ELF-1 (cell line): ENCODE data around the gene ATN1.
"Not testable (repeated sequence)": the region's sequence is repeated elsewhere in the genome, so short reads cannot be mapped to it uniquely, and the experiment has no call there.

Source experiments
- DNase-seq: peaks from one replicate; pipeline ENCODE4 v3.0.0-alpha.2; 2016; ENCODE audit warnings: low read depth, low spot score

Gene ATN1, protein sequence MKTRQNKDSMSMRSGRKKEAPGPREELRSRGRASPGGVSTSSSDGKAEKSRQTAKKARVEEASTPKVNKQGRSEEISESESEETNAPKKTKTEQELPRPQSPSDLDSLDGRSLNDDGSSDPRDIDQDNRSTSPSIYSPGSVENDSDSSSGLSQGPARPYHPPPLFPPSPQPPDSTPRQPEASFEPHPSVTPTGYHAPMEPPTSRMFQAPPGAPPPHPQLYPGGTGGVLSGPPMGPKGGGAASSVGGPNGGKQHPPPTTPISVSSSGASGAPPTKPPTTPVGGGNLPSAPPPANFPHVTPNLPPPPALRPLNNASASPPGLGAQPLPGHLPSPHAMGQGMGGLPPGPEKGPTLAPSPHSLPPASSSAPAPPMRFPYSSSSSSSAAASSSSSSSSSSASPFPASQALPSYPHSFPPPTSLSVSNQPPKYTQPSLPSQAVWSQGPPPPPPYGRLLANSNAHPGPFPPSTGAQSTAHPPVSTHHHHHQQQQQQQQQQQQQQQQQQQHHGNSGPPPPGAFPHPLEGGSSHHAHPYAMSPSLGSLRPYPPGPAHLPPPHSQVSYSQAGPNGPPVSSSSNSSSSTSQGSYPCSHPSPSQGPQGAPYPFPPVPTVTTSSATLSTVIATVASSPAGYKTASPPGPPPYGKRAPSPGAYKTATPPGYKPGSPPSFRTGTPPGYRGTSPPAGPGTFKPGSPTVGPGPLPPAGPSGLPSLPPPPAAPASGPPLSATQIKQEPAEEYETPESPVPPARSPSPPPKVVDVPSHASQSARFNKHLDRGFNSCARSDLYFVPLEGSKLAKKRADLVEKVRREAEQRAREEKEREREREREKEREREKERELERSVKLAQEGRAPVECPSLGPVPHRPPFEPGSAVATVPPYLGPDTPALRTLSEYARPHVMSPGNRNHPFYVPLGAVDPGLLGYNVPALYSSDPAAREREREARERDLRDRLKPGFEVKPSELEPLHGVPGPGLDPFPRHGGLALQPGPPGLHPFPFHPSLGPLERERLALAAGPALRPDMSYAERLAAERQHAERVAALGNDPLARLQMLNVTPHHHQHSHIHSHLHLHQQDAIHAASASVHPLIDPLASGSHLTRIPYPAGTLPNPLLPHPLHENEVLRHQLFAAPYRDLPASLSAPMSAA (N-terminal part only)

DNA sequence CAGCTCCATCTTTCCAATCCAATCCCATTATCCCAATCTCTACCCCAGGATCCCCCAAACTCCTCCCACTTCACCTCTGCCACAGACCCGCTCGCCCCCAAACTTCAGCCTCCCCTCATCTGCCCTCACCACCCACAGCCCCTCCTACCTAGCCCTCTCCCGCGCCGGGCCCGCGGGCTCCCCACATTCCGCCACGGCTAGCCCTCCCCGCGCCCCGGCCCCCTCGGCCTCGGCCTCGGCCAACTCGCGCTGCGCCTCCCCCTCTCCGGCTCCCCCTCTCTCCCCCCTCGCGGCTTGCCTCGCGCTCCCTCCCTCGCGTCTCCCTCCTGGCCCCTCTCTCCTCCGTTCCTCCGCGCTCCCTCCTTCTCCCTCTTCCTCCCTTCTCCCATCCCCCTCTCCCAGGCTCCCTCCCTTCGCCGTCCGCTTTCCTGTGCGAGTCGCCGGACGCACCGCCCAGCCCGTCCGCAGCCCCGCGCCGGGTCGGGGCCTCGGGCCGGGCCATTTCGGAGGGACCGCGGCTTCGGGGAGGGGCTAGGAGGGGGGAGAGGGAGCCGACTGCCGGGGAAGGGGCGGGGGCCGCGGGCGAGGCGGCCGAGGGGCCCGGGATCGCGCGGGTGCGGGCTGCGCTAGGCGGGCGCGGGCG lies at the start of gene ATN1:
Gene ATN1, plus strand, starts transcription at position 581 of the 643 bp plus-strand sequence. CDS start 6,043 bp downstream, outside the sequence.
- peak; percentile 69 for DNase-seq

DNA sequence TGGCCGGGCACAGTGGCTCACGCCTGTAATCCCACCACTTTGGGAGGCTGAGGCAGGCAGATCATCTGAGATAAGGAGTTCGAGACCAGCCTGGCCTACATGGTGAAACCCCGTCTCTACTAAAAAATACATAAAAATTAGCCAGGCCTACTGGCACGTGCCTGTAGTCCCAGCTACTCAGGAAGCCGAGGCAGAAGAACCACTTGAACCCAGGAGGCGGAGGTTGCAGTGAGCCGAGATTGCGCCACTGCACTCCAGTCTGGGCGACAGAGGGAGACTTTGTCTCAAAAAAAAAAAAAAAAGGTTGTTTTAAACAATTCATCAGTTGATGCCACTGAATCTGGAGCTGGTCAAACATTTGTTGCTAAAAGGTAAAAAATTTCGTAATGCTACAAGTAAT lies 47.9 kb upstream of the ATN1 start:
- DNase-seq, result not testable (repeated sequence)

DNA sequence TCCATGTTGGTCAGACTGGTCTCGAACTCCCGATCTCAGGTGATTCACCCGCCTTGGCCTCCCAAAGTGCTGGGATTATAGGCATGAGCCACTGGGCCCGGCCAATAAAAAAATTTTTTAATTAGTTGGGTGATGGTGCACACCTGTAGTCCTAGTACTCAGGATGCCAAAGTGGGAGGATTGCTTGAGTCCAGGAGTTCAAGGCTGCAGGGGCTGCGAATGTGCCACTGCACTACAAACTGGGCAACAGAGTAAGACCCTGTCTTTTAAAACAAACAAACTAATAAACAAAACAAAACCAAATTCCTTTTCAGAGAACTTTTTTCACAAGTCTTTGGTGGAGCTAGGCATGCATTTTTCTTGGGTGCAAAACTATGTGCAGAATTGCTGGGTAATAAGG lies 44.5 kb upstream of the ATN1 start:
- DNase-seq, result no peak

DNA sequence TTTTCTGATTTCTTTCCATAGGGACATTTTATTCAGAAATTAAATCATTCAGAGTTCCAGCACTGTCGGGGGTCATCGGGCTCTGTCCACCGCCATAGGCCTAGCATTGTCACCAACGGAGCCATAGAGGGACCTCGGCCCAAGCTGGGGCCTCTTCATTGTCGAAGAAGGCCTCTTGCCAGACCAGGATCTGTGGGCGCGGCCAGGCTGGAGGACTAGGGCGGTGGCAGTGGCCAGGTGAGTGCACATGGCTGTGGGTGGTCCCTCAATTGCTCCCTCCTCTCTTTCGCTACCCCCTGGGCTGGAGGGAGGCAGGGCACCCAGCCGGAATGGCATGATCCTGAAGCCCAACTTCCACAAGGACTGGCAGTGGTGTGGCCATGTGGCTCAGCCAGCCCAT lies 44.1 kb upstream of the ATN1 start:
- no peak for DNase-seq

DNA sequence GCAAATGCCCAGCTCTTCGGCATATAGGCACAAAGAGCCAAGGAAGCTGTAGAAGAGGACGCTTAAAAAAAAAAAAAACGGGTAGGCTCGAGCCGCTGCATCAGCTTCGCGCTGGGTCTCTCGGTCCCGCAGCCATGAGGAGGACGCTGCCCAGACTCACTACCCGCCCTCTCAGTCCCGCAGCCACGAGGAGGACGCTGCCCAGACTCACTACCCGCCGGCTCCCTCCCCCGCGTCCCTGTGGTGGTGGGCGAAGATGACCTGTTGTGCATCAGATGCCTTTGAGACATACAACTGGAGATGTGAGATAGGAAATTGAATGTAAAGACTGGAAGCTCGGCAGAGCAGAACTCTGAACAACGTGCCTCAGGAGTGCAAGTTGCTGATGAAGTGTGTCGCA lies 43.2 kb upstream of the ATN1 start:
- DNase-seq, result peak; percentile 35

DNA sequence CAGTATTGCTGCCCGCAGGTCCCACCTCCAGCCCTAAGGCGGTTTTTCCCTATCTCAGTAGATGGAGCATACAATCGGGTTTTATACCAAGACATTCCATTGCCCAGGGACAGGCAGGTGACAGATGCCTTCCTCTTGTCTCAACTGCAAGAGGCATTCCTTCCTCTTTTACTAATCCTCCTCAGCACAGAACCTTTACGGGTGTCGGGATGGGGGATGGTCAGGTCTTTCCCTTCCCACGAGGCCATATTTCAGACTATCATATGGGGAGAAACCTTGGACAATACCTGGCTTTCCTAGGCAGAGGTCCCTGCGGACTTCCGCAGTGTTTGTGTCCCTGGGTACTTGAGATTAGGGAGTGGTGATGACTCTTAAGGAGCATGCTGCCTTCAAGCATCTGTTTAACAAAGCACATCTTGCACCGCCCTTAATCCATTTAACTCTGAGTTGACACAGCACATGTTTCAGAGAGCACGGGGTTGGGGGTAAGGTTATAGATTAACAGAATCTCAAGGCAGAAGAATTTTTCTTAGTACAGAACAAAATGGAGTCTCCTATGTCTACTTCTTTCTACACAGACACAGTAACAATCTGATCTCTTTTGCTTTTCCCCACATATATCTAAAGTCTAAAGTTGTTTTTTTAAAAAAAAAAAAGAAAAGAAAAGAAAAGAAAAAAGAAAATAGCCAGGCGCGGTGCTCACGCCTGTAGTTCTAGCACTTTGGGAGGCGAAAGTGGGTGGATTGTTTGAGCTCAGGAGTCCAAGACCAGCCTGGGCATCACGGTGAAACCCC lies 41.4 kb upstream of the ATN1 start:
- DNase-seq, result peak; percentile 45

DNA sequence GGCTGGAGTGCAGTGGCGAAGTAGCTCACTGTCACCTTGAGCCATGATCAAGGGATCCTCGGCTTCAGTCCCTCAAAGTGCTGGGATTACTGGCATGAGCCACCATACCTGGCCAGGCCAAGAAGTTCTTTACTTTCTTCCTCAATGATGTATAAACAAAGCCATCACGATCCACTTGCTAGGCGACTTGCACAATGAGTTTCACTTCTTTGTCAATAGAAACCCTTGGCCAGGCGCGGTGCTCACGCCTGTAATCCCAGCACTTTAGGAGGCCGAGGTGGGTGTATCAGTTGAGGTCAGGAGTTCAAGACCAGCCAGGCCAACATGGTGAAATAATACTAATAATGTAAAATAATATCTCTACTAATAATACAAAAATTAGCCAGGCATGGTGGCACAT lies 40.3 kb upstream of the ATN1 start:
- DNase-seq, result no peak

DNA sequence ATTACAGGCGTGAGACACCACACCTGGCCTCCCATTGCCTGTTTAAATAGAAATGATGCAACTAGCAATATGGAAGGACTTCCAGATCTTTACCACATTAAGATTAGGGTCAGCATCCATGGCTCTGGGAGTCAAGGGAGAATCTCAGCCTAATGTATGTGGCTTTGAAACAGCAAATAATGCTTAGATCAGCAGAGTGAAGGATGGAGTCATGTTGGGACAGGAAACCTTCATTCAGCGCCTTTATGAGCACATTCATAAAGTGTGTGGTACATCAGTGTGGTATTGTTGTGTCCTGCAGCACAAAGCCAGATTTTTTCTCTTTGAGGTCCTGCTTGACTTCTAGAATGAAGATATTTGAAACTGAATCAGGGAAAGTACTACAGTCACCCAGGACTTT lies 39.4 kb upstream of the ATN1 start:
- DNase-seq, result no peak

DNA sequence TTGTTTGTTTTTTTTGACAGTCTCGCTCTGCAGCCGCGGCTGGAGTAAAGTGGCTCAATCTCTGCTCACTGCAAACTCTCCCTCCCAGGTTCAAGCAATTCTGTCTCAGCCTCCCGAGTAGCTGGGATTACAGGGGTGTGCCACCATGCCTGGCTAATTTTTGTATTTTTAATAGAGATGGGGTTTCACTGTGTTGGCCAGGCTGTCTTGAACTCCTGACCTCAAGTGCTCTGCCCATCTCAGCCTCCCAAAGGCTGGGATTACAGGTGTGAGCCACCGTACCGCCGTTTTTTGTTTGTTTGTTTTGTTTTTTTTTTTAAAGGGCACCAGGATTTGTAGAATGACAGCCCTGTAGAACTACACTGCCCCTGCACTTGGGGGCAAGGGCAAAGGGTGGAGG lies 39.0 kb upstream of the ATN1 start:
- DNase-seq, result not testable (repeated sequence)

DNA sequence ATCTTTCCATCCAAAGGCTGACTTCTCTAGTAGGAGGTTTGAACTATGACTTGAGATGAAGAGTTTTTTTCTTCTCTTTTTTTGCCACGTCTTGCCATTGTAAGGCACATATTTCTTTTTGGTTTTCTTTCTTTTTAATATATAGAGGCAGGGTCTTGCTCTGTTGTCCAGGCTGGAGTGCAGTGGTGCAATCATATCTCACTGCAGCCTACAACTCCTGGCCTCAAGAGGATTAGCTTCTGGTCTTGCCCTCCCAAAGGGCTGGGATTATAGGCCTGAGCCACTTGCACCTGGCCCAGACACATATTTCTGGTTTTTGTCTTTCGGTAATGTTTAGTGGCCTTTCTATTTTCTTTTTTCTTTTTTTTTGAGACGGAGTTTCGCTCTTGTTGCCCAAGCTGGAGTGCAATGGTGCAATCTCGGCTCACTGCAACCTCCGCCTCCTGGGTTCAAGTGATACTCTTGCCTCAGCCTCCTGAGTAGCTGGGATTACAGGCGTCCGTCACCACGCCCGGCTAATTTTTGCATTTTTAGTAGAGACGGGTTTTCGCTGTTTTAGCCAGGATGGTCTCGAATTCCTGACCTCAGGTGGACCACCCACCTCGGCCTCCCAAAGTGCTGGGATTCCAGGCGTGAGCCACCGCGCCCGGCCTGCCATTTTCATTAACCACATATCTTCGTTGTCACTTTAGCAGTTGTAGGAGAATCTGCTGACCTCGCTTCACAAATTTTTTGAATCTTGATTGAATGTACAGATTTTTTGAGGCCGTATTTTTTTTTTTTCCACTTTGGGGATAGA lies 37.8 kb upstream of the ATN1 start:
- peak; percentile 55 for DNase-seq

DNA sequence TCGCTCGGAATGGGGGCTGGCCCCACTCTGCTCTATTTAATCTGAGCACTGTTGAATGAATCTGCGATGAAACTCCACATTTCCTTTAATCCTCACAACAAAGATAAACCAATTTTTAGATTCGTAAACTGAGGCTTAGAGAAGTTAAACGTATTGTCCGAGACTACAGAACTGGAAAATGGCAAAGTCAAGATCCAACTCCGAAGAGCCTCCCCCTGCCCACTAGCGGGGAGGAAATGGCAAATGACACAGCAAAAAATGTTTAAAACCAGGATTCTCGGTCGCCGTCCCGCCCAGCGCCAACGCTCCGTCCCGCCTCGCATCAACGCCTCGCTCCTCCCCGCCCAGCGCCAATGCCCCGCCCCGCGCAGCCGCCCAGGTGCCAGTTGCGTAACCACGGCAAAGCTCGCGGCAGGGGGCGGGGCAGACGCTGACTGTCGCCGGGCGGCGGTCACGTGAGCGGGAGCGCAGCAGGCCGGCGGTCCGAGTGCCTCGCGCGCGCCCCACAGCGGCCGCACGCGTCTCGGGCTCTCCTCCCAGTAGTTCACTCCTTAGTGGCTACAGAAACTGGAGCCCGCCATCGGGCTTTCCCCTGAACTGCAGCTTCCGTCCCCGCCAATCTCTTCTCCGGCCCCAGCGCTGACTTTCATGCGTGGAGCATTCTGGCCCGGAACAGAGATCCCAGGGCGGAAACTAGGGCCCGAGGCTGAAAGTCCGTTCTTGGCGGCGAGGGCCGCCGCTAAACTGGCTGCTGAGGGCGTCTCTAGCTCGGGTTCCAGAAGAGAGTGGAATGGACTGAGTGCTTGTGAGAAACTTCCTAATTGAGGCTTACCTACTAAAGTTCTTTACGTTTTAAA lies 36.7 kb upstream of the ATN1 start:
- DNase-seq, result peak; percentile 99

DNA sequence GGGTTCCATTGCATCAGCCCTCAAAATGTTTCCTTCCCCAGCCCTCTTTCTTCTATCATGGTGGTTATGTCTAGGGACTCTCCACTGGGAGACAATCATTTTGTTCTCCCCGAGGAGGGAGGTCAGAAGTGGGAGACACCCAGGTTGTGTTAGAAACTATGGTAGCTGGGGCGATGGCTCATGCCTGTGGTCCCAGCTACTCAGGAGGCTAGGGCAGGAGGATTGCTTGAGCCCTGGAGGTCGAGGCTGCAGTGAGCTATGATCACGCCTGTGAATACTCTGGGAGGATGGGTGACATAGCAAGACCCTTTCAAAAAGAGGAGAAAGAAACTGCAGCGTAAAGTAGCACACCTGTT lies 36.1 kb upstream of the ATN1 start:
- DNase-seq, result no peak

DNA sequence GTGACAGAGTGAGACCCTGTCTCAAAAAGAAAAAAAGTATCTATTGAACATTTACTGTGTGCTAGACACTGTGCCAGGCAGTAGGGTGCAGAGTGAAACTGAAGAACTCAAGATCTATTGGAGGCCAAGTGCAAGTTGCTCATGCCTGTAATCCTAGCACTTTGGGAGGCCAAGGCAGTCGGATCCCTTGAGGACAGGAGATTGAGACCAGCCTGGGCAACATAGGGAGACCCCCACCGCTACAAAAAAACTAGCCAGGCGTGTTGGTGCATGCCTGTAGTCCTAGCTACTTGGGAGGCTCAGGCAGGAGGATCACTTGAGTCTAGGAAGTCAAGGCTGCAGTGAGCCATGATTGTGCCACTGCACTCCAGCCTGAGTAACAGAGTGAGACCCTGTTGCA lies 35.1 kb upstream of the ATN1 start:
- not testable (repeated sequence) for DNase-seq

DNA sequence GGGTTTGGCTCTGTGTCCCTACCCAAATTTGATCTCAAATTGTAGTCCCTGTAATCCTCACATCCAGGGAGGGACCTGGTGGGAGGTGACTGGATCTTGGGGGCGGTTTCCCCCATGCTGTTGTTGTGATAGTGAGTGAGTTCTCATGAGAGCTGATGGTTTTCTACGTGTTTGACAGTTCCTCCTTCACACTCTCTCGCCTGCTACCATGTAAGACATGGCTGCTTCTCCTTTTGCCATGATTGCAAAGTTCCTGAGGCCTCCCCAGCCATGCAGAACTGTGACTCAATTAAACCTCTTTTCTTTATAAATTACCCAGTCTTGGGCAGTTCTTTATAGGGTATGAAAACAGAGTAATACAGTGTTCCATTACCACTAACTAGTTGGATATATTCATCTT lies 33.4 kb upstream of the ATN1 start:
- no peak for DNase-seq

DNA sequence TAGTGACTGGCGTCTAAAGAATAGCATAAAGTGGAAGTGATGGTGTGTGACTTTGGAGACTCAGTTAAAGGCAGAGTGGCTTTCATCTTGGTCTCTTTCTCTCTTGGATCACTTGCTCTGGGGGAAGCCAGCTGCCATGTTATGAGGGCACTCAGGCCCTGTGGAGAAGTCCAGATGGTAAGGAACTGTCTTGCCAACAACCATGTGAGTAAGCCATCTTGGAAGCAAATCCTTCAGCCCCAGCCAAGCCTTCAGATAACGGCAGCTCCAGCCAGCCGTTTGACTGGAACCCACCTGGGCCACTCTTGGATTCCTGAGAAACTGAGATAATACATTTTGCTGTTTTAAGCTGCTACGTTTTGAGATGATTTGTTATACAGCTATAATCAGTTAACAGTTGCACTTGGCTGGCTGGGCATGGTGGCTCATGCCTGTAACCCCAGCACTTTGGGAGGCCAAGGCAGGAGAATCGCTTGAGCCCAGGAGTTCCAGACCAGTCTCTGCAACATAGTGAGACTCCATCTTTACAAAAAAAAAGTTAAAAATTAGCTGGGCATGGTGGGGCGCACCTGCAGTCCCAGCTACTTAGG lies 30.8 kb upstream of the ATN1 start:
- no peak for DNase-seq

DNA sequence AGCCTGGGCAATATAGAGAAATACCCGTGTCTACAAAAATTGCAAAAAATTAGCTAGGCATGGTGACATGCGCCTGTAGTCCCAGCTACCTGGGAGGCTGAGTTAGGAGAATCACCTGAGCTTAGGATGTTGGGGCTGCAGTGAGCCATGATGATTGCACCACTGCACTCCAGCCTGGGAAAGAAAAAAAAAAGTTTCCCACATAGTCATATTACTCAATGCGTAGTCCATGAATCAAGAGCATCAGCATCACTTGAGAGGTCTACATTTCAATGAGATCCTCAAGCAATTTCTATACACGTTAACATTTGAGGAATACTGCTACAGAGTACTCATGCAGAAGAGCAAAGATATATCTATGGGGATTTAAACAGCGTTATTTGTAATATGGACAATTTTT lies 28.3 kb upstream of the ATN1 start:
- no peak for DNase-seq

DNA sequence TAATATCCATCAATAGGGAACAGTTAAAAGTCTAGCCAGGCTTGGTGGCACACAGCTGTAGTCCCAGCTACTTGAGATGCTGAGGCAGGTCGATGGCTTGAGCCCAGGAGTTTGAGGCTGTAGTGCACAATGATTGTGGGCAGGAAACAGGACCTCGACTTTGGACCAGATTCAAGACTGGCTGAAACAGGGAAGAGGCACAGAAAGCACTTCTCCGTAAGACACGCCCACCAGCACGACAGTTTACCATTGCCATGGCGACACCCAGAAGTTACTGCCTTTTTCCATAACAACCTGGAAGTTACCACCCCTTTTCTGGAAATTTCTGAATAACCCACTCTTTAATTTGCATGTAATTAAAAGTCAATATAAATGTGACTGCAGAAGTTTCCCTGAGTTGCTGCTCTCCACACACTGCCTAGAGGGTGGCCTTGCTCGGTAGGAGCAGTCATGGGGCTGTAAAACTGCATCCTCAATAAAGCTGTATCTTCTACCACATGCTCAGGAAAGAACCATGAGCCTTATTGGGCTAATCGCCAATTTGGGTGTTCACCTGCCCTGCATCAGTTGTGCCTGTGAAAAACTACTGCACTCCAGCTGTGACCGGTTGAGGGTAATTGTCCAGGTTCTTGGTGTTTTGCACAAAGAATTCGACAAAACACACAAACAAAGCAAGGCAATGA lies 27.8 kb upstream of the ATN1 start:
- no peak for DNase-seq

DNA sequence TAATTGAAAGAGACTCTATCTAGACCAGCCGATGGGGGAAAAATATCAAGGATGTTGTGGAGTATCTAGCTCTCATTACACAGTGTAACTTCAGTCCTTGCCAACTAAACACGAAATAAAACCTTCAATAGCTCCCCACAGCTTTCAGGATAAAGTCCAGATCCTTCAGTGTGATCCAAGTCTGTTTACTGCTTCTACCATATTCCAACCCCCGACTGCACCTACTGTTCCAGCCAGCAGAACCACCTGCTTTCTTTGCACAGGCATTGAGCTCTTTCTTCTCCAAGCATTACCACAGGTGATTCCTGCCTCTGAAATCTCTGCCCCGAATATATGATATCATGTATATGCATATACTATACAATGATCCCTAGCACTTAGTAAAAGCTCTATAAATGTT lies 25.3 kb upstream of the ATN1 start:
- DNase-seq, result no peak
